ENCODE results near the gene ZFP69.
"Not testable (repeated sequence)": the region's sequence is repeated elsewhere in the genome, so short reads cannot be mapped to it uniquely, and the experiment has no call there.

The ZFP69 gene

GRCh38 chr1:40476924-40477677 is at the start of gene ZFP69:
TSS of gene ZFP69 (plus strand) at chr1:40477290. CDS start at chr1:40479362, 2,072 bp downstream.
- in situ Hi-C loops (cut with HindIII; ENCODE audit: low sequenced_read_pairs), result no loop called here

GRCh38 chr1:40431385-40431784 is 45.7 kb upstream of the ZFP69 start:
- in situ Hi-C loops (cut with HindIII; ENCODE audit: low sequenced_read_pairs), result no loop called here

- in situ Hi-C loops (cut with HindIII; ENCODE audit: low sequenced_read_pairs), result no loop called here
These were observed 44.3 kb upstream of the ZFP69 start for GRCh38 chr1:40432644-40433390.

GRCh38 chr1:40435471-40435870 is 41.6 kb upstream of the ZFP69 start:
- in situ Hi-C loops (cut with HindIII; ENCODE audit: low sequenced_read_pairs), result no loop called here

GRCh38 chr1:40435876-40436275 is 41.2 kb upstream of the ZFP69 start:
- in situ Hi-C loops (cut with HindIII; ENCODE audit: low sequenced_read_pairs), result no loop called here

GRCh38 chr1:40438391-40439015 is 38.6 kb upstream of the ZFP69 start:
- in situ Hi-C loops (cut with HindIII; ENCODE audit: low sequenced_read_pairs), result no loop called here

GRCh38 chr1:40439247-40439646 is 37.8 kb upstream of the ZFP69 start:
- in situ Hi-C loops (cut with HindIII; ENCODE audit: low sequenced_read_pairs), result no loop called here

GRCh38 chr1:40449684-40450494 is 27.2 kb upstream of the ZFP69 start, which contains the start of gene ZFP69B:
TSS of gene ZFP69B (plus strand) at chr1:40450476. CDS start at chr1:40450962, 486 bp downstream.
- in situ Hi-C loops (cut with HindIII; ENCODE audit: low sequenced_read_pairs), result loop anchor here (5.0 kb wide), 1 partner anchor 42 kb away; no protein-coding TSS in a partner anchor

GRCh38 chr1:40450495-40451237 is 26.4 kb upstream of the ZFP69 start:
- in situ Hi-C loops (cut with HindIII; ENCODE audit: low sequenced_read_pairs), result loop anchor here (5.0 kb wide), 1 partner anchor 42 kb away; no protein-coding TSS in a partner anchor

- in situ Hi-C loops (cut with HindIII; ENCODE audit: low sequenced_read_pairs), result loop anchor here (5.0 kb wide), 1 partner anchor 41 kb away; no protein-coding TSS in a partner anchor
These were observed 25.9 kb upstream of the ZFP69 start for GRCh38 chr1:40451238-40451585.

GRCh38 chr1:40454873-40455272 is 22.2 kb upstream of the ZFP69 start:
- in situ Hi-C loops (cut with HindIII; ENCODE audit: low sequenced_read_pairs), result loop anchor here (5.0 kb wide), 1 partner anchor 37 kb away; no protein-coding TSS in a partner anchor

GRCh38 chr1:40462956-40463590 is 14.0 kb upstream of the ZFP69 start:
- in situ Hi-C loops (cut with HindIII; ENCODE audit: low sequenced_read_pairs), result no loop called here

- in situ Hi-C loops (cut with HindIII; ENCODE audit: low sequenced_read_pairs), result no loop called here
These were observed 7.8 kb upstream of the ZFP69 start for GRCh38 chr1:40469327-40469726.

GRCh38 chr1:40475268-40475667 is 1.8 kb upstream of the ZFP69 start:
- in situ Hi-C loops (cut with HindIII; ENCODE audit: low sequenced_read_pairs), result no loop called here

- in situ Hi-C loops (cut with HindIII; ENCODE audit: low sequenced_read_pairs), result no loop called here
These were observed 576 bp downstream of the ZFP69 start for GRCh38 chr1:40477678-40478053.

- in situ Hi-C loops (cut with HindIII; ENCODE audit: low sequenced_read_pairs), result no loop called here
These were observed 1.2 kb downstream of the ZFP69 start for GRCh38 chr1:40478276-40478675.

- in situ Hi-C loops (cut with HindIII; ENCODE audit: low sequenced_read_pairs), result no loop called here
These were observed 2.1 kb downstream of the ZFP69 start for GRCh38 chr1:40479156-40479555.

- in situ Hi-C loops (cut with HindIII; ENCODE audit: low sequenced_read_pairs), result no loop called here
These were observed 18.3 kb downstream of the ZFP69 start for GRCh38 chr1:40495315-40495903.

GRCh38 chr1:40502651-40503050 is 25.6 kb downstream of the ZFP69 start:
- in situ Hi-C loops (cut with HindIII; ENCODE audit: low sequenced_read_pairs), result not testable (repeated sequence)
